ENCODE results near the gene C16orf87.

C16orf87 gene

DNA sequence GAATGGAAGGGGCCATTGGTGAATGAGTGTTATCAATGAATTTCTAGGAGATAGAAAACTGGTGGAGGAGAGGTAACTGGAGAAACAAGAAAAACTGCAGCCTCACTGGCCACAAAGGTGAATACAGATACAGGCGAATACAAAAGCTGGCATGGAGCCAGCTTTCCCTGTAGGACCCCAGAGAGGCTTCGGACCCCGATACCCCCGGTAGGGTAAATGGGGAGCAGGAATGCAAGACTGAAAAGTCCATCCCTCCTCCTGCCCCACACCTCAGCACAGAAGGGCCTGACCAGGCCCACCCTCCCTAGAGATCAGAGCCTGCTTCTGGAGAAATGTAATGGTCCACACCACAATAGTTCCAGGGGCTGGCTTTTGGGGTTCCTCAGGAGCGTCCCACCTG lies 78.0 kb downstream of the C16orf87 start:
- DNase-seq = no peak

DNA sequence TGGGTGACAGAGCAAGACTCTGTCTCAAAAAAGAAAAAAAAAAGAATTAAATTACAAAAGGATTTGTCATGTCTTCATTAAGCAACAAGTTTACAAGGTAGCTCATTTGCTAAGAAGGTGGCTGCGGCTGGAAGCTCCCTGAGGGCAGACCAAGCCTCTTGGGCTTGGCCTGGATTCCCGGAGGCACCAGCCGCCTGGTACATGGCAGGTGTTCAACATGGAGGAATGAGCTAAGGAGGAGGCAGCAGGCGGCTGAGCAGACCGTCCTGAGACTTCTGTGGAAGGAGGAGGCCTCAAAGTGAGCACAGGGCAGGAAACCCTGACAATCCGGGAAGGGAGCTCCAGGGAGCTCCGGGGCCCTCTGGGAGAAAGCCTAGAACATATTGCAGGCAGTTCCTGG lies 79.6 kb downstream of the C16orf87 start:
- DNase-seq = no peak

DNA sequence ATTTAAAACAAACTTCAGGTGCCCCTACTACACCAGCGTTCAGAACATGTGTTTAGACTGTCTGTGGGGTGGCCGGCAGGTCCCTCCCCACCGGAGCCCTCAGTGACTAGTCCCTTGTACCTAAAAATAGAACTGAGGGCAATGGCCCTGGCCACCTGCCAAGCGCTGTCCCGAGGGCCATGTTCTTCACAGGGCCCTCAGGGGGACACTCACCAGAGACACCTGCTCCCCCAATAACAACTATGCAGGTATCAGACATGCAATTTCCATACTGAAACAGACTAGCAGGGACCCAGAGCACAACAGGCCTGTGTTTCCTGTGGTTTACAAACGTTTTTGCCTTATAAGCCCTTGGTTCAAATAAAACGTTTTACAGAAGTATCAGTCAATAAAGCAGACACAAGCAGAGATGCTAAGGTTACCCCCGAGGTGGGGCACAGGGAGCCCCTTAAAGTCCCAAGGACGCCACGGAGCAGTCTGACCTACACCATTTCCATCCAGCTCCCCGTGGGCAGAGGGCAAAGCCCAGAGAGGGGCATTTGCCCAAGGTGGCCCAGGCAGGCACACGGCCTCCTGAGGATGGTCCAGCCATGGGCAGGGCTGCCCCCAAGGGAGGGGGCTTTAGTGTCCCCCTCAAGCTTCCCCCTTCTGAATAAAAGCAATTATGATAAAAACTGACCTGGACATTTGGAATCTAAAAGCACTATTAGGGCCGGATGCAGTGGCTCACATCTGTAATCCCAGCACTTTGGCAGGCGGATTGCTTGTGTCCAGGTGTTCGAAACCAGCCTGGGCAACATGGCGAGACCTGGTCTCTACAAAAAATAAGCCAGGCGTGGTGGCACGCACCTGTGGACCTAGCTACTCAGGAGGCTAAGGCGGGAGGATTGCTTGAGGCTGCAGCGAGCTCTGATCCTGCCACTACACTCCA lies 81.9 kb downstream of the C16orf87 start:
- DNase-seq = no peak

DNA sequence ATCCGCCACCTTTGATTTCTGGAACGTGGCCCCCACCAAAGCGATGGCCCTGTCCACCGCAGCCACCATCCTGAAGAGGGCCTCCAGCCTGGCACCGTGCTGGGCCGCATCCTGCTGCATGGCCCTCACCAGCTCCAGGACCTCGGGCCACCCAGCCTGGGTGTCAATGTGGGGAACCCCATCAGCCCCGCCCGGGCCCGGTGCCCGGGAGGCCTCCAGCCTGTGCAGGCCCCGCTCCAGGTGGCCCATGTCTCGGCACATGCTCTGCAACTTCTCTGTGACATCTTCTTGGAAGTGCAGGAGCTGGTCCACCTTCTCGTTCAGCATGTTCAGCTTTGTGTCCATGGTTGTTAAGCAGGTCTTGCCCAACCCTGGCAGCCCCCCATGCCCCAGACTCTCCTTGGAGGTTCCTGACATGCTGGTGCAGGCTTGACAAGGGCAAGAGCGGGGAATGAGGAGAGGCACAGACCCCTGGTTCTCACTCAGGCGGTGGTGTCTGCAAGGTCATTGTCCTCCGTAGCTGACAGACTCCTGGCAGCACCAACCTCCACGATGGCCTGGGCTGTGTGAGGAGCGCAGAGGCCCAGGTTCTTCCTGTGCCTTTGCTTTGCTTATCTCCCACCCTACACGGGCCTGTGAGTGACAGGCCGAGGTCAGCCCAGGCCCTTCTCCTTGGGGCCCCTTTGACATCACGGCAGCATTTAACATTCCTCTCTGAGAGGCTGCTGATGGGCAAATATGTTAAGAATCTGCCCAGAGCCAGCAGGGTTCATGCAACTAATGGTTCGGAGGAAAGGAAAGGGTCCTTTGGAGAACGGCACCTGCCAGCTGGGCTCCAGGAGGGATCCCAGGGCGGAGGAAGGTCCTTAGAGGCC lies 83.0 kb downstream of the C16orf87 start, which contains the start of gene MYLK3:
MYLK3 (minus strand) TSS at position 568 of the 875 bp plus-strand sequence; CDS start at position 417, 151 bp downstream.
- no peak for DNase-seq

DNA sequence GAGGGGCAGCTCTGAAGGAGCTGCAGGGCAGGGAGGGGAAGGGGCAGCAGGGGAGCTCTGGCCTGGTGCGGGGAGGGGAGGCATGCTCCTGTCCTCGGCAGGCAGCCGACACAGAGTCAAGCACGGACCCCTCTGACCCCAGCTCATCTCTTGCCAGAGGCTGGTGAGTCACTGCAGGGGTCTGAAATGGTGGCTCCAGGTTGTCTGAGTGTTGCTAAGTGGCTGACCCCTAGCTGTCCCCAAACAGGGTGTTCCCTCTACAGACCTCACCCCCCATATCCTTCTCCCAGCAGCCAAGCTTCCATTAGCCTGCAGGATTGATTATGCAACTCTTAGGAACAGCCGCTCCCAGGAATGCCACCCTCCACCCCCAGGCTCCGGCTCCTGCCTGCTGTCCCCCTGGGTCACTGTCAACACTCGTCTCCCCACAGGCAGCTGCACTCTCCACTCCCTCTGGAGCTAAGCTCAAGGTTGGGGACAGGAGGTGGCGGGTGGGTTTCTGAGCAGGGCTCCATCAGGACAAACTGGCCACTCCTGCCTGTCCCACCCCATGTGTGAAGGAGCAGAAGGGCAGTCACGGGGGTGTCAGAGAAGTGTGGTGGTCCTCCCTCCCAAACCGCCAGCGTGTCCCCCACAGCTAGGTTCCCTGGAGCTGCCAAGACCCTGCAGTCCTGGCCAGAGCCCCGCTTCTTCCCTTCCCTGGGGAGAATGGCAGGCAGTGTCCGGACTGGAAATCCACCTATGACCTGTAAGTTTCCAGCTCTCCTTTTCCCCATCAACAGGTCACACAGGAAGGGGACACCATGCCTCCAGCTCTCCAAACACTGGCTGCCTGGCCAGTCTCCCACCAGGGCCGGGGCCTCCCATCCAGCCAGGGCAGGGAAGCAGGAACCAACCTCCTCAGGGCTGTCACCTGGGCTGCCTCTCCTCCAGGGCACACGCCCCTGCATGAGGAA lies 83.9 kb downstream of the C16orf87 start:
- no peak for DNase-seq
